Astrocyte (in vitro differentiated cells and primary cell): Measurements from ENCODE around the gene MEGF11. TPM values are rescaled to one million over a fixed set of nuclear protein-coding genes. Genes with fewer than 3 reads are reported as not detected.

Source experiments
- DNase-seq: peaks from one replicate; pipeline ENCODE4 v3.0.0-alpha.2; 2010; ENCODE audit warnings: low read depth
- FAIRE-seq: peaks from 2 replicates; lab custom pipeline; 2011; peaks lifted over from hg19 to GRCh38; lab: Jason Lieb, UNC
- H2AFZ ChIP-seq: 2 replicates; pipeline ENCODE4 v1.6.0; 2012; ENCODE audit warnings: low read depth, low read length, inconsistent platforms
- H3K27ac ChIP-seq: 2 replicates; pipeline ENCODE4 v1.5.1; 2011; ENCODE audit warnings: low read depth, low read length, inconsistent platforms
- H3K27me3 ChIP-seq: 2 replicates; pipeline ENCODE4 v1.6.0; 2011; ENCODE audit warnings: low read length, inconsistent platforms; ENCODE audit not compliant: insufficient read depth
- H3K36me3 ChIP-seq: 2 replicates; pipeline ENCODE4 v1.5.1; 2011; ENCODE audit warnings: low read length, inconsistent platforms; ENCODE audit not compliant: insufficient read depth
- H3K4me1 ChIP-seq: 2 replicates; pipeline ENCODE4 v1.5.1; 2011; ENCODE audit warnings: low read length, inconsistent platforms; ENCODE audit not compliant: insufficient read depth
- H3K4me2 ChIP-seq: 2 replicates; pipeline ENCODE4 v1.6.0; 2012; ENCODE audit warnings: low read length, inconsistent platforms
- H3K4me3 ChIP-seq: 2 replicates; pipeline ENCODE4 v1.5.1; 2011; ENCODE audit warnings: low read depth, mild to moderate bottlenecking, low read length, inconsistent platforms; ENCODE audit not compliant: insufficient read depth
- H3K79me2 ChIP-seq: 2 replicates; pipeline ENCODE4 v1.6.0; 2012; ENCODE audit warnings: mild to moderate bottlenecking, low read length, inconsistent platforms; ENCODE audit not compliant: insufficient read depth
- H3K9ac ChIP-seq: 2 replicates; pipeline ENCODE4 v1.6.0; 2012; ENCODE audit warnings: mild to moderate bottlenecking, low read length, inconsistent platforms
- H3K9me3 ChIP-seq: 2 replicates; pipeline ENCODE4 v1.5.1; 2012; ENCODE audit warnings: low read depth, mild to moderate bottlenecking, low read length, inconsistent platforms; ENCODE audit not compliant: insufficient read depth
- H4K20me1 ChIP-seq: 2 replicates; pipeline ENCODE4 v1.6.0; 2012; ENCODE audit warnings: low read length, inconsistent platforms; ENCODE audit not compliant: insufficient read depth
- H3K27ac Mint-ChIP-seq: one replicate; pipeline ENCODE4 v1.8.0; 2021; ENCODE audit warnings: mild to moderate bottlenecking, mixed read lengths; ENCODE audit not compliant: unreplicated experiment
- H3K27me3 Mint-ChIP-seq: one replicate; pipeline ENCODE4 v1.8.0; 2021; ENCODE audit warnings: low read depth, mixed read lengths; ENCODE audit not compliant: unreplicated experiment
- H3K36me3 Mint-ChIP-seq: one replicate; pipeline ENCODE4 v1.8.0; 2021; ENCODE audit warnings: low read depth, mixed read lengths; ENCODE audit not compliant: unreplicated experiment
- H3K4me1 Mint-ChIP-seq: one replicate; pipeline ENCODE4 v1.8.0; 2021; ENCODE audit warnings: low read depth, mixed read lengths; ENCODE audit not compliant: unreplicated experiment
- H3K4me3 Mint-ChIP-seq: one replicate; pipeline ENCODE4 v1.8.0; 2021; ENCODE audit warnings: mild to moderate bottlenecking, moderate library complexity, mixed read lengths; ENCODE audit not compliant: unreplicated experiment
- H3K9me3 Mint-ChIP-seq: one replicate; pipeline ENCODE4 v1.8.0; 2021; ENCODE audit warnings: mild to moderate bottlenecking, mixed read lengths; ENCODE audit not compliant: unreplicated experiment
- CTCF ChIP-seq: IDR thresholded peaks from 2 replicates; pipeline ENCODE4 v1.5.1; 2011; ENCODE audit warnings: low read depth, mild to moderate bottlenecking, inconsistent platforms, low read length, moderate library complexity; ENCODE audit not compliant: insufficient read depth
- EZH2 ChIP-seq: IDR thresholded peaks from 2 replicates; pipeline ENCODE4 v1.6.1; 2012; ENCODE audit warnings: mild to moderate bottlenecking, low read length, inconsistent platforms; ENCODE audit not compliant: insufficient read depth
- total RNA-seq: library from RNA; stranded (reverse); gene quantifications from 2 replicates; pipeline ENCODE4 v1.2.1, GENCODE V29; 2021

Gene MEGF11
- total RNA-seq, 1 donor from 2014 or later = 0.16 TPM

- no peak overlapping the region for H3K27ac Mint-ChIP-seq
- Histone ChIP-seq H3K4me3 (no peak overlapping the region), H3K9ac (no peak overlapping the region), H4K20me1 (peaks cover 18% of the 10 kb centered on the region), H3K27ac (no peak overlapping the region), H3K27me3 (no peaks in the 10 kb centered on the region), H3K4me2 (no peak overlapping the region), H2AFZ (no peak overlapping the region), H3K4me1 (peaks cover 3% of the 10 kb centered on the region), H3K79me2 (no peaks in the 10 kb centered on the region), H3K9me3 (no peaks in the 10 kb centered on the region), H3K36me3 (no peaks in the 10 kb centered on the region)
- H3K36me3 Mint-ChIP-seq = peaks cover 6% of the 10 kb centered on the region
- H3K9me3 Mint-ChIP-seq = no peaks in the 10 kb centered on the region
- DNase-seq (no peak), FAIRE-seq (no peak)
- H3K4me1 Mint-ChIP-seq = peaks cover 2% of the 10 kb centered on the region
- no peak overlapping the region for H3K4me3 Mint-ChIP-seq
- TF ChIP-seq CTCF = no peak
- no peak for TF ChIP-seq EZH2
- peaks cover 1% of the 10 kb centered on the region for H3K27me3 Mint-ChIP-seq
These were observed 331.8 kb downstream of the MEGF11 start for GRCh38 chr15:65921780-65922179.

GRCh38 chr15:65920825-65921309 is 332.7 kb downstream of the MEGF11 start:
- Histone ChIP-seq H3K27ac (no peak overlapping the region), H3K27me3 (no peaks in the 10 kb centered on the region), H4K20me1 (peaks cover 25% of the 10 kb centered on the region), H3K4me3 (no peak overlapping the region), H2AFZ (no peak overlapping the region), H3K36me3 (no peaks in the 10 kb centered on the region), H3K9ac (no peak overlapping the region), H3K79me2 (no peaks in the 10 kb centered on the region), H3K9me3 (no peaks in the 10 kb centered on the region), H3K4me2 (no peak overlapping the region), H3K4me1 (peaks cover 5% of the 10 kb centered on the region)
- H3K27me3 Mint-ChIP-seq = peaks cover 1% of the 10 kb centered on the region
- H3K4me1 Mint-ChIP-seq = peaks cover 2% of the 10 kb centered on the region
- no peak for FAIRE-seq
- peaks cover 6% of the 10 kb centered on the region for H3K36me3 Mint-ChIP-seq
- H3K27ac Mint-ChIP-seq = no peak overlapping the region
- no peaks in the 10 kb centered on the region for H3K9me3 Mint-ChIP-seq
- no peak for DNase-seq
- TF ChIP-seq EZH2 (no peak), CTCF (no peak)
- H3K4me3 Mint-ChIP-seq = no peak overlapping the region

- no peaks in the 10 kb centered on the region for H3K9me3 ChIP-seq
These were observed 333.4 kb downstream of the MEGF11 start for GRCh38 chr15:65920121-65920520.

More at GRCh38 chr15:65920121-65920520, 333.4 kb downstream of the MEGF11 start:
- Mint-ChIP-seq H3K4me3 (no peak overlapping the region), H3K27me3 (peaks cover 1% of the 10 kb centered on the region), H3K9me3 (no peaks in the 10 kb centered on the region), H3K36me3 (peaks cover 6% of the 10 kb centered on the region), H3K4me1 (peaks cover 2% of the 10 kb centered on the region), H3K27ac (no peak overlapping the region)
- H3K27ac ChIP-seq = no peak overlapping the region
- no peak overlapping the region for H3K4me3 ChIP-seq
- H3K79me2 ChIP-seq = no peaks in the 10 kb centered on the region
- H2AFZ ChIP-seq = no peak overlapping the region
- no peaks in the 10 kb centered on the region for H3K36me3 ChIP-seq
- no peak overlapping the region for H3K9ac ChIP-seq
- peaks cover 5% of the 10 kb centered on the region for H3K4me1 ChIP-seq
- FAIRE-seq = no peak
- H3K4me2 ChIP-seq = no peak overlapping the region
- DNase-seq = no peak
- no peaks in the 10 kb centered on the region for H3K27me3 ChIP-seq
- peaks cover 28% of the 10 kb centered on the region for H4K20me1 ChIP-seq
- TF ChIP-seq CTCF (no peak), EZH2 (no peak)
